ENCODE results near the gene DLK1.

GRCh38 chr14:100736269-100737180 is 9.8 kb downstream of the DLK1 start:
- no peak for TF ChIP-seq REST (IDR thresholded peaks at IDR 0.05; ENCODE audit: insufficient read depth in 1 of 2, low read depth in 2 of 2, low read length in 1 of 2)
- TF ChIP-seq CTCF (IDR thresholded peaks at IDR 0.05) = no peak

All from Panc1 (cell line).